SK-N-MC (cell line): ENCODE measurements around the gene PNPLA3.
A peak's percentile ranks its signal among the peaks of the same experiment; 100 is the strongest.

Experiments used
- DNase-seq: peaks from one replicate; pipeline ENCODE4 v3.0.0-alpha.2; 2011; ENCODE audit warnings: low read depth, low spot score
- H3K27ac ChIP-seq: fragments of 200-600 bp; sonication (generic); 2 replicates; pipeline ENCODE4 v1.5.1; 2016; ENCODE audit warnings: mixed run types
- H3K36me3 ChIP-seq: fragments of 200-600 bp; sonication (generic); 2 replicates; pipeline ENCODE4 v1.6.1; 2017; ENCODE audit warnings: antibody characterized with exemption, low read length, mixed read lengths; ENCODE audit not compliant: insufficient read depth
- H3K4me3 ChIP-seq: fragments of 200-600 bp; sonication (generic); 2 replicates; pipeline ENCODE4 v1.5.1; 2016
- H3K9ac ChIP-seq: fragments of 200-600 bp; sonication (generic); 2 replicates; pipeline ENCODE4 v1.8.0; 2017; ENCODE audit warnings: mixed run types, mixed read lengths; ENCODE audit not compliant: insufficient read length
- H3K9me3 ChIP-seq: fragments of 200-600 bp; sonication (generic); 2 replicates; pipeline ENCODE4 v1.6.1; 2017; ENCODE audit warnings: low read depth, mild to moderate bottlenecking, antibody characterized with exemption, low read length, moderate library complexity, mixed read lengths
- EZH2 ChIP-seq: fragments of 200-600 bp; sonication (generic); IDR thresholded peaks from one replicate; pipeline ENCODE4 v1.6.1; 2017; ENCODE audit warnings: antibody characterized with exemption
- FOXP2 ChIP-seq: optimal IDR thresholded peaks from 2 replicates; pipeline ENCODE3; 2011; ENCODE audit warnings: mild to moderate bottlenecking, moderate library complexity; ENCODE audit not compliant: insufficient read depth; ENCODE audit errors: extremely low read length, control extremely low read depth
- POLR2AphosphoS5 ChIP-seq: IDR thresholded peaks from 2 replicates; pipeline ENCODE4 v1.6.1; 2012; ENCODE audit warnings: mild to moderate bottlenecking, low read depth, low read length, borderline replicate concordance

Gene PNPLA3

DNA sequence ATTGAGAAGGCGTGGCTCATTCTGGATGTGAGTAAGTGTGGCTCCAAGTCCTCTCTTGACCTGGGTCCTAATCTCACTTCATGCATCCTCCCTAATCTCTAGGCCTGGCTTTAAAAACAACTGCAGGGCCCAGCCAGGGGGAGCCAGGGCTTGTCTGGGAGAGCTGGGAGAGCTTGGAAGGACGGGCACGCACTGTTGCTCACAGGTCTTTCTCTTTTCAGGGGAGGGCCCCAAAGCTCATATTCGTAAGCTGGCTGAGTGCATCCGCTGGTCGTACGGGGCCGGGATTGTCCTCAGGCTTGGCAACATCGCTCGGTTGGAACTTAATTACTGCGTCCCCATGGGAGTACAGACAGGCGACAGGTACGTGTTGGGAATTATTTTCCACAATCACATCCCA, 66.4 kb downstream of the PNPLA3 start:
- Histone ChIP-seq H3K4me3 (no peak overlapping the region), H3K36me3 (peaks cover 45% of the 10 kb centered on the region), H3K9me3 (no peaks in the 10 kb centered on the region), H3K27ac (no peak overlapping the region), H3K9ac (no peak overlapping the region)
- no peak for DNase-seq
- TF ChIP-seq FOXP2 (no peak), EZH2 (no peak), POLR2AphosphoS5 (no peak)

DNA sequence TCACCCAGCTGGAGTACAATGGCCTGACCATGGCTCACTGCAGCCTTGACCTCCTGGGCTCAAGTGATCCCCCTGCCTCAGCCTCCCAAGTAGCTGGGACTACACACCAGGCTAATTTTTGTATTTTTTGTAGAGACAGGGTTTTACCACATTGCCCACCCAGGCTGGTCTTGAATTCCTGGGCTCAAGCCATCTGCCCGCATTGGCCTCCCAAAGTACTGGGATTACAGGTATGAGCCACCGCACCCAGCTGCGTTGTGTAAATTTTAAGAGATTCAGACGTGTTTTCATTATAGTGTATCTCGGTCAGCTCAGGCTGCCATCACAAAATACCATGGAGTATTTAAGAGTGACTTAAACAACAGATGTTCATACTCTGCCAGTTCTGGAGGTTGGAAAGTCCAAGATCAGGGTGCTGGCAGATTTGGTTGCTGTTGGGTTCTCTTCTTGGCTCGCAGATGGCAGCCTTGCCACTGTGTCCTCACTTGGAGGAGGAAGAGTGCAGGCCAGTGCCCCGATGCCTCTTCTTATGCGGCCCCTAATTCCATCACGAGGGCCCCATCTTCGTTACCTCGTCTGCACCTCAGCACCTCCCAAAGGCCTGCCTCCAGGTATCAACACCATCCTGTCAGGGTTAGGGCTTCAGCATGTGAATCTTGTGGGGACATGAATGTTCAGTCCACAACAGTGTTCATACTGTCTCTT, 67.9 kb downstream of the PNPLA3 start:
- peaks cover 43% of the 10 kb centered on the region for H3K36me3 ChIP-seq

DNA sequence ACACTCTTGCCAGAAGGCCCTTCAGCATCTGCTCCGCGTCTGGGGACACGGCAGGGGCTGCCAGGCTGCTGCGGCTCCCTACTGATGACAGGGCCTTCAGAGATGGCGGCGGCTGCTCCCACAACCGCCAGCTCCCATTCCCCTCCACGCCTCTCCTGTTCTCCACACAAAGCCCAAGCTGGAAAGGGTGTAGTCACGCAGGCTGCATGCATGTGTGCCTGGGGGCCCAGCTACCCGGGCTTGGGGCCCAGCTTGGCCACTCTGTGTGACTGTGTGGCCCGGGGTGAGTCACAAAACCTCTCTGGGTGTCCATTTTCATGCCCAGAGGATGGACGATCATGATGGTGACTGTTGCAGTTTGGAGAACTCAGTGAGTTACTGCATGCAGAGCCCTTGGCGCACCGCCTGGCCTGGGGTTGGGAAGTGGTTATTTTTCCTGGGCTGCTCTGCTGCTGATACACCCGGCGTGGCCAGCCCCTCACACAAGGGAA, 68.8 kb downstream of the PNPLA3 start:
- no peak for DNase-seq

More for the DNA sequence above, 67.9 kb downstream of the PNPLA3 start:
- DNase-seq: no peak
- no peaks in the 10 kb centered on the region for H3K9me3 ChIP-seq
- no peak overlapping the region for H3K9ac ChIP-seq
- no peak overlapping the region for H3K4me3 ChIP-seq
- no peak for TF ChIP-seq FOXP2
- no peak for TF ChIP-seq POLR2AphosphoS5
- TF ChIP-seq EZH2: no peak
- H3K27ac ChIP-seq: no peak overlapping the region

DNA sequence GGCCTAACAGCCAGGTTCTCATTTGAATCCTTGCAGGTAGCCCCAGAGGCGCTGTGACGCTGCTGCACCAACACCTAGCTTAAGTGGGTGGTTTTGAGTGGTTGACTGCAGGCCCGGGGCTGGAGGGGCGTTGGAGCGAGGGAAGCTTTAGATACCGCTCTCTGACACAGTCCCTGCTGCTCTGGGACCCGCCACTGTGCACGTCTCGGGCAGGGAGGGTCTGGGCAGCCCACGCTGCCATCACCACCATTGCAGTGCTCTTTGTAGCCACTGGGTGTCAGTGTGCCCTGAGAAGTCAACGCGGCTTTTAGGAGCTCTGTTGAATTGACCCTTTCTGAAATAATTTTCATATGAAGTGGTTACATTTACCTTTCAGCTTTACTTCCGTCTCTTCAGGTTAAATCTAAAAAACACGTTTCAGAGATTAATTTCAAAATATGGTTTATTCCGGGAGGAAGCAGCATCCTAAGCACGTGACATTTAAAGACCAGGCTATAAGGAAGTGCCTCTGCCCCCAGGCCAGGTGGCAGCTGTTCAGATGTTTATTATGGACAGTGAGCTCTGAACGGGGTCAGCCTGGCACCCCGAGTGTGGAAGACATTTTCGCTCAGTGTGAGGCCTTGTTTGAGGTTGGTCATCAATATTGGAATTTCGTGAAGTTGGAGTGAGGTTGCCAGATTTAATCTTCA, 69.6 kb downstream of the PNPLA3 start:
- TF ChIP-seq EZH2 (no peak), FOXP2 (no peak), POLR2AphosphoS5 (no peak)
- Histone ChIP-seq H3K9ac (no peak overlapping the region), H3K9me3 (no peaks in the 10 kb centered on the region), H3K36me3 (peaks cover 48% of the 10 kb centered on the region), H3K4me3 (no peak overlapping the region), H3K27ac (no peak overlapping the region)
- DNase-seq: peak; percentile 8

More for the DNA sequence above, 68.8 kb downstream of the PNPLA3 start:
- Histone ChIP-seq H3K27ac (no peak overlapping the region), H3K4me3 (no peak overlapping the region), H3K36me3 (peaks cover 51% of the 10 kb centered on the region), H3K9me3 (no peaks in the 10 kb centered on the region), H3K9ac (no peak overlapping the region)
- TF ChIP-seq FOXP2: no peak
- no peak for TF ChIP-seq EZH2
- no peak for TF ChIP-seq POLR2AphosphoS5

DNA sequence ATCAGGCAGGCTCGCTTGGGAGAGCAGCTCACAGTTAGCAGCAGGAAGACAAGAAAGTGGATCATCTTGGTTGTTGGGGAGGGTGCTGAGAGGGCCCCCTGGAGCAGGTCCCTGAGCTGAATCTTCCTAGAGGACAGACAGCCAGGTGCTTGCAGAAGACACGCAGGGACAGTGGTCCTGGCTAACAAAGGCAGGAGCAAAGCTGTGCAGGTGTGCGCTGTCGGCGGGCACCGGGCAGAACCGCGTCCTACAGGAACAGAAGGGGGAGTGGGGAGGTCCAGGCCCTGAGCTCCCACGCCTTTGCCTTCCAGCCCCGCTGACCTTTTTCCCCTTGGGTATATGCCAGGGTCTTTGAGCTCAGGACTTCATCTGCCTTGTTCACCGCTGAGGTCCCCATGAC, 70.4 kb downstream of the PNPLA3 start:
- Histone ChIP-seq H3K9me3 (no peaks in the 10 kb centered on the region), H3K9ac (no peak overlapping the region), H3K36me3 (peaks cover 40% of the 10 kb centered on the region), H3K27ac (no peak overlapping the region), H3K4me3 (no peak overlapping the region)
- TF ChIP-seq POLR2AphosphoS5: no peak
- DNase-seq: no peak

DNA sequence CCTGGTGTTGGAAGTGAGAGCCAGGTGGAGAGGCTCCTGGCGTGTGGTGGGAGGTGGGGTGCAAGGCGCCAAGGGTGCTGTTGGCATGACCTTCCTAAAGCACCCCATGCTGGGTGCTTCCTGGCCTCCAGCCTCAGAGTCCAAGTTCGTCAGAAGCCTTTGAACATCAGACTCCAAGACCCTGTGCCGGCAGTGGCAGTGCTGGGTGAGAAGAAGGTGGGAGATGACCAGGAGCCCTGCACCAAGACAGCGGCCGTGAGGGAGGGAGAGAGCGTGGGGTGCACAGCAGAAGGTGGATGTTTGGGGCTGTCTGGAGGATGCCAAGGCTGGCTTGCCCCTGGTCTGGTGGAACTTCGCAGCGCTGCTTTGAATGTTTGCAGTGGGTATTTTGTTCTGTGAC, 70.8 kb downstream of the PNPLA3 start:
- no peak overlapping the region for H3K27ac ChIP-seq

DNA sequence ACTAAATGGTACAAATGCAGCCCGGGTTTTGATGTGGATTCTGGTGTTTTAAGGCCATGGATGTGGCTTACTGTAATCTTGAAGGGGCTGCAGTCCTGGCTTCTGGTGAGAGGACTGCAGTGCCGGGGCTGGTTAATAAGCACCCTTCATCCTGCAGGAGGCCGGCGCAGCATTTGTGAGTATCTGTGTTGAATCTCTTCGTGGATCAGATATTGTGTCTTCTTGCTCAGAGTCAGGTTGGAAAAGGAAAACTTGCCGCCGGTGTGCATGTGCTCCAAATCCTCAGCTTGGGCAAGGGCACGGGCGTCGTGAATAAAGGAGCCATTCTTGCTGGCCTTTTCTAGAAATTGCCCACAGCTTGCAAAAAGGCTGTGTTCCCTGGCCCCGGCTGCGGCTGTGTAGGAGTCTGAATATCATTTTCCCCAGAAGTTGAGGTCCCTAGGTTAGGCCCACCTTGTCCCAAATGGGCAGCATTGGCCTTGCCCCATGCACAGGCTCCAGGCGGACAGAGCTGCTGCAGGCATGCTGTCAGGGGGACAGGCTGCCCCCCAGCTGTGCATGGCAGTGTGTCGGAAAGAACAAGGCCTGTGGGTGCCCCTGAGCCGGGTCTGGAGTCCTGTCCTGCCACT, 71.6 kb downstream of the PNPLA3 start:
- H3K27ac ChIP-seq: no peak overlapping the region
- no peak overlapping the region for H3K4me3 ChIP-seq
- TF ChIP-seq EZH2 (no peak), POLR2AphosphoS5 (no peak), FOXP2 (no peak)
- H3K9me3 ChIP-seq: no peaks in the 10 kb centered on the region
- H3K36me3 ChIP-seq: peaks cover 36% of the 10 kb centered on the region
- no peak overlapping the region for H3K9ac ChIP-seq
- no peak for DNase-seq

More for the DNA sequence above, 70.8 kb downstream of the PNPLA3 start:
- no peaks in the 10 kb centered on the region for H3K9me3 ChIP-seq
- no peak for TF ChIP-seq FOXP2
- TF ChIP-seq POLR2AphosphoS5: no peak
- TF ChIP-seq EZH2: no peak
- DNase-seq: no peak
- no peak overlapping the region for H3K9ac ChIP-seq
- H3K36me3 ChIP-seq: peaks cover 39% of the 10 kb centered on the region
- H3K4me3 ChIP-seq: no peak overlapping the region

DNA sequence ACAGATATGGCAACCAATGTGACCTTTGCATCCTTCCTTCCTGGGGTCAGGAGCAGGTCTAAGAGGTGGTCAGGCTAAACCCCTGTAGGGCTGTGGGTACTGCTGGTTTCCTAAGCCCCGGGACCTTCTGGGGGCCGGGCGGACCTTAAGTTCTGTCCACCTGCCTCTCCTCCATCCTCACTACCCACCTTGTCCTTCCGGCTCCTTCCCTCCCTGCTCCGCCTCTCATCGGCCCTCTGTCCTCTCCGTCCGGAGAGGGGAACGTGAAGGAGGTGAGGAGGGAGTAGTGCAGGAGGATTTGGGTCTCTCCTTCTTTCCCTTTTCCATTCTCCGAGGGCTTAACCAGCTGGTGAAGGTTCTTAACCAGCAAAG, 72.2 kb downstream of the PNPLA3 start:
- Histone ChIP-seq H3K4me3 (no peak overlapping the region), H3K27ac (no peak overlapping the region), H3K9me3 (no peaks in the 10 kb centered on the region), H3K36me3 (peaks cover 36% of the 10 kb centered on the region), H3K9ac (no peak overlapping the region)
- no peak for DNase-seq
- no peak for TF ChIP-seq POLR2AphosphoS5
